ENCODE results near the gene AASDHPPT. TPM values are rescaled to one million over a fixed set of nuclear protein-coding genes. Genes with fewer than 3 reads are reported as not detected.

Gene AASDHPPT
- total RNA-seq, 1 donor from 2014 or later = 54.0 TPM

- Mint-ChIP-seq H3K27me3 (no peaks in the 10 kb centered on the region), H3K9me3 (no peaks in the 10 kb centered on the region), H3K27ac (peak overlapping the region; percentile 92), H3K36me3 (peaks cover 18% of the 10 kb centered on the region), H3K4me1 (ENCODE audit: unreplicated experiment) (peaks cover 25% of the 10 kb centered on the region), H3K4me3 (peak overlapping the region; percentile 93)
- TF ChIP-seq, protein P1, sequence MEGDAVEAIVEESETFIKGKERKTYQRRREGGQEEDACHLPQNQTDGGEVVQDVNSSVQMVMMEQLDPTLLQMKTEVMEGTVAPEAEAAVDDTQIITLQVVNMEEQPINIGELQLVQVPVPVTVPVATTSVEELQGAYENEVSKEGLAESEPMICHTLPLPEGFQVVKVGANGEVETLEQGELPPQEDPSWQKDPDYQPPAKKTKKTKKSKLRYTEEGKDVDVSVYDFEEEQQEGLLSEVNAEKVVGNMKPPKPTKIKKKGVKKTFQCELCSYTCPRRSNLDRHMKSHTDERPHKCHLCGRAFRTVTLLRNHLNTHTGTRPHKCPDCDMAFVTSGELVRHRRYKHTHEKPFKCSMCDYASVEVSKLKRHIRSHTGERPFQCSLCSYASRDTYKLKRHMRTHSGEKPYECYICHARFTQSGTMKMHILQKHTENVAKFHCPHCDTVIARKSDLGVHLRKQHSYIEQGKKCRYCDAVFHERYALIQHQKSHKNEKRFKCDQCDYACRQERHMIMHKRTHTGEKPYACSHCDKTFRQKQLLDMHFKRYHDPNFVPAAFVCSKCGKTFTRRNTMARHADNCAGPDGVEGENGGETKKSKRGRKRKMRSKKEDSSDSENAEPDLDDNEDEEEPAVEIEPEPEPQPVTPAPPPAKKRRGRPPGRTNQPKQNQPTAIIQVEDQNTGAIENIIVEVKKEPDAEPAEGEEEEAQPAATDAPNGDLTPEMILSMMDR (conservative IDR thresholded peaks at IDR 0.05) = no peak
- DNase-seq (ENCODE audit: extremely low spot score, unreplicated experiment) = no peak
Observed at GRCh38 chr11:106076171-106076918, 1.1 kb upstream of the AASDHPPT start.

- H3K4me3 Mint-ChIP-seq = peak within 1 kb of the TSS; percentile 93
- no peaks in the 10 kb centered on the region for H3K9me3 Mint-ChIP-seq
- peaks cover 27% of the 10 kb centered on the region for H3K4me1 Mint-ChIP-seq (ENCODE audit: unreplicated experiment)
- H3K27ac Mint-ChIP-seq = peak within 1 kb of the TSS; percentile 92
- peak; percentile 97 for DNase-seq (ENCODE audit: extremely low spot score, unreplicated experiment)
- H3K27me3 Mint-ChIP-seq = no peaks in the 10 kb centered on the region
- H3K36me3 Mint-ChIP-seq = peaks cover 23% of the 10 kb centered on the region
- TF ChIP-seq, protein P1 (conservative IDR thresholded peaks at IDR 0.05) = peak; percentile 66
Observed at GRCh38 chr11:106076919-106077608, 398 bp upstream of the AASDHPPT start, which contains the start of gene KBTBD3. Gene KBTBD3, minus strand, starts transcription at chr11:106077347. Its CDS starts 18,250 bp downstream, at chr11:106059097.

- no peak overlapping the region for H3K4me3 Mint-ChIP-seq
- H3K9me3 Mint-ChIP-seq = no peaks in the 10 kb centered on the region
- TF ChIP-seq, protein P1 (conservative IDR thresholded peaks at IDR 0.05) = no peak
- H3K27ac Mint-ChIP-seq = no peak overlapping the region
- no peak for DNase-seq (ENCODE audit: extremely low spot score, unreplicated experiment)
- H3K36me3 Mint-ChIP-seq = peaks cover 51% of the 10 kb centered on the region
- peaks cover 28% of the 10 kb centered on the region for H3K4me1 Mint-ChIP-seq (ENCODE audit: unreplicated experiment)
- no peaks in the 10 kb centered on the region for H3K27me3 Mint-ChIP-seq
Observed at GRCh38 chr11:106082096-106082495, 4.6 kb downstream of the AASDHPPT start.

- no peak for DNase-seq (ENCODE audit: extremely low spot score, unreplicated experiment)
- Mint-ChIP-seq H3K36me3 (peaks cover 46% of the 10 kb centered on the region), H3K27ac (no peak overlapping the region), H3K9me3 (no peaks in the 10 kb centered on the region), H3K27me3 (no peaks in the 10 kb centered on the region), H3K4me3 (no peak overlapping the region), H3K4me1 (ENCODE audit: unreplicated experiment) (peaks cover 32% of the 10 kb centered on the region)
- TF ChIP-seq, protein P1 (conservative IDR thresholded peaks at IDR 0.05) = no peak
Observed at GRCh38 chr11:106086135-106086534, 8.7 kb downstream of the AASDHPPT start.

- no peak for DNase-seq (ENCODE audit: extremely low spot score, unreplicated experiment)
- Mint-ChIP-seq H3K36me3 (peaks cover 47% of the 10 kb centered on the region), H3K27me3 (no peaks in the 10 kb centered on the region), H3K4me3 (no peak overlapping the region), H3K9me3 (no peaks in the 10 kb centered on the region), H3K27ac (peak overlapping the region; percentile 1), H3K4me1 (ENCODE audit: unreplicated experiment) (peaks cover 31% of the 10 kb centered on the region)
- TF ChIP-seq, protein P1 (conservative IDR thresholded peaks at IDR 0.05) = no peak
Observed at GRCh38 chr11:106086850-106087249, 9.4 kb downstream of the AASDHPPT start.
